Measurements from ENCODE around the gene GAS5.

The GAS5 gene

GRCh38 chr1:173867753-173868265 lies at the start of gene GAS5:
Gene GAS5 (minus strand): TSS chr1:173867989.
- TF ChIP-seq BHLHE40 (IDR thresholded peaks at IDR 0.05; ENCODE audit: borderline replicate concordance): no peak
- no peak for TF ChIP-seq SUZ12 (IDR thresholded peaks at IDR 0.05)
- no peak for TF ChIP-seq FOXM1 (IDR thresholded peaks at IDR 0.05; ENCODE audit: borderline replicate concordance)
- TF ChIP-seq CTBP1 (IDR thresholded peaks at IDR 0.05; ENCODE audit: borderline replicate concordance): no peak
- TF ChIP-seq HDGF (IDR thresholded peaks at IDR 0.05; ENCODE audit: borderline replicate concordance): 0 out of 2 replicates have a peak, but pooled peaks have one; percentile 14
- no peak for TF ChIP-seq TARDBP (IDR thresholded peaks at IDR 0.05)
- TF ChIP-seq LEF1 (IDR thresholded peaks at IDR 0.05; ENCODE audit: borderline replicate concordance): no peak
- TF ChIP-seq SP1 (IDR thresholded peaks at IDR 0.05): no peak
- TF ChIP-seq NFRKB (IDR thresholded peaks at IDR 0.05): peak; percentile 75
- TF ChIP-seq ZNF384 (IDR thresholded peaks at IDR 0.05): no peak
- TF ChIP-seq ARNT (IDR thresholded peaks at IDR 0.05): peak; percentile 47; the same call in 1 of the 2 replicates
- no peak for TF ChIP-seq FOXK2 (IDR thresholded peaks at IDR 0.05)
- TF ChIP-seq L3MBTL2 (conservative IDR thresholded peaks at IDR 0.05): peak; percentile 55; the same call in 1 of the 2 replicates
- peak; percentile 84 for TF ChIP-seq PKNOX1 (IDR thresholded peaks at IDR 0.05)
- TF ChIP-seq FOXA1 (IDR thresholded peaks at IDR 0.05): no peak
- peak; percentile 99 for TF ChIP-seq ELF4 (IDR thresholded peaks at IDR 0.05)
- CTCF ChIA-PET: no interaction called here
- peak; percentile 99 for DNase-seq (ENCODE audit: extremely low spot score)
- POLR2A ChIA-PET: interaction anchor here (0.6 to 2.4 kb wide), 20 partner anchors 8 to 931 kb away, joined by 3 to 12 read pairs (median 4); partner anchors contain the start of genes DARS2 and KLHL20

DNA sequence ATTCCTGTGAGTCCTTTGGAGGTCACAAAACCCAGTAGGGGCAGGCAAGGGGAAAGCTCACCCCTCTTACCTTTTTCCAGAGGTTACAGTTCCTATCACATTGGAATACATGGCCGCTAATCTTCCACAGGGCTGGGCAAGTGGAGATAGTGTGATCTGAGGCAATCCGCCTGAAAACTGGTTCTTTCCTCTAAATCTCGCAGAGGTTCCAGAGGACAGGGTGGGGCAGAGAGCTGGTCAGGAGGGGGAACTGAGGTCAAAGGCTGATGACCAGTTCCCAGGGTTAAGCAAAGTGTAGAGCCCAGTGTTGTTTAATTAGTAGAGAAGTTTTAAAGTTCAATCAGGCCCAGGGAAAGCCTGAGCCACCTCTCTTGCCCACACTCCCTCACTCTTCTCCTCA lies 49.4 kb upstream of the GAS5 start, which contains the start of gene SERPINC1:
SERPINC1 (minus strand) TSS at position 179 of the 400 bp plus-strand sequence; CDS start at position 111, 68 bp downstream.
- TF ChIP-seq FOXK2 (IDR thresholded peaks at IDR 0.05): no peak
- no peak for TF ChIP-seq SUZ12 (IDR thresholded peaks at IDR 0.05)
- DNase-seq (ENCODE audit: extremely low spot score): no peak
- ChIA-PET POLR2A (no interaction called here), CTCF (no interaction called here)

DNA sequence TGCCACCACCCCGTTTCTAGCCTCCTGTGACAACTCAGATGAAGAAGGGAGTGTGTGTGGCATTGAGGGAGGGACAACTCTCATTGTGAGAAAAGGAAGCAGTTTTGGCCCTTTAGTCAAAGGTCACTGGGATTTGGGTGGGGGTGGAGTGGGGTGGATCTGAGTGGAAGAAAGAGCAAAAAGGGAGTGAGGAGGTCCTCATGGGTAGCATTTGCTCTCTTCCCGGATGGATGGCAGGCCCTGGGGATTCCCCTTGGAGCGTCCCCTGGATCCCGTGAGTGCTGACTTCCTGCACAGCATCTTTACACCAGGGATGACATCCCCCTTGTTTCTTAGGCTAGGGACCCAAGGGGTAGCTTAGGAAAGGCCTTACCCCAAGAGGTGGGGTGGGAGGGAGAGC lies 48.9 kb upstream of the GAS5 start:
- no peak for DNase-seq (ENCODE audit: extremely low spot score)
- ChIA-PET POLR2A (no interaction called here), CTCF (no interaction called here)
- TF ChIP-seq ELF4 (IDR thresholded peaks at IDR 0.05): no peak
- TF ChIP-seq FOXA1 (IDR thresholded peaks at IDR 0.05): no peak
- TF ChIP-seq NFRKB (IDR thresholded peaks at IDR 0.05): no peak
- no peak for TF ChIP-seq LEF1 (IDR thresholded peaks at IDR 0.05; ENCODE audit: borderline replicate concordance)
- TF ChIP-seq ZNF384 (IDR thresholded peaks at IDR 0.05): no peak
- no peak for TF ChIP-seq FOXK2 (IDR thresholded peaks at IDR 0.05)
- TF ChIP-seq TARDBP (IDR thresholded peaks at IDR 0.05): no peak
- TF ChIP-seq CTBP1 (IDR thresholded peaks at IDR 0.05; ENCODE audit: borderline replicate concordance): no peak
- no peak for TF ChIP-seq SUZ12 (IDR thresholded peaks at IDR 0.05)
- TF ChIP-seq FOXM1 (IDR thresholded peaks at IDR 0.05; ENCODE audit: borderline replicate concordance): no peak
- no peak for TF ChIP-seq PKNOX1 (IDR thresholded peaks at IDR 0.05)
- TF ChIP-seq BHLHE40 (IDR thresholded peaks at IDR 0.05; ENCODE audit: borderline replicate concordance): no peak
- TF ChIP-seq L3MBTL2 (conservative IDR thresholded peaks at IDR 0.05): no peak
- no peak for TF ChIP-seq HDGF (IDR thresholded peaks at IDR 0.05; ENCODE audit: borderline replicate concordance)
- TF ChIP-seq ARNT (IDR thresholded peaks at IDR 0.05): no peak
- no peak for TF ChIP-seq SP1 (IDR thresholded peaks at IDR 0.05)

DNA sequence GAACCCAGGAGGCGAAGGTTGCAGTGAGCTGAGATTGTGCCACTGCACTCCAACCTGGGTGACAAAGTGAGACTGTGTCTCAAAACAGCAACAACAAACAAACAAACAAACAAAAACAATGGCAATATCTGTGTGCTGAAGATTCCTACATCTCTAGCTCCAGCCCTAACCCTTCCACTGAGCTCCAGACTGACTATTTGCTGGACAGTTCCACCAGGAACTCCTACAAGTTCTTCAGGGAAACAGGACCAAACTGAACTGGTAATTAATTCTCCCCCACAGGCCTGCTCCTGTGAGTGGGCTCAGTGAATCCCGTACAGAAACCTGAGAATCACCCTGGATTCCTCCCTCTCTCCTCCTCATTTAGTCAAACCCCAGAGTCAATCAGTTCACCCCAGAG lies 47.8 kb upstream of the GAS5 start:
- no peak for DNase-seq (ENCODE audit: extremely low spot score)
- CTCF ChIA-PET: interaction anchor here (0.9 kb wide), 1 partner anchor 14 kb away, joined by 4 read pairs; no protein-coding TSS in a partner anchor
- POLR2A ChIA-PET: interaction anchor here (1.1 kb wide), 1 partner anchor 53 kb away, joined by 3 read pairs; no protein-coding TSS in a partner anchor
- TF ChIP-seq FOXK2 (IDR thresholded peaks at IDR 0.05): no peak

DNA sequence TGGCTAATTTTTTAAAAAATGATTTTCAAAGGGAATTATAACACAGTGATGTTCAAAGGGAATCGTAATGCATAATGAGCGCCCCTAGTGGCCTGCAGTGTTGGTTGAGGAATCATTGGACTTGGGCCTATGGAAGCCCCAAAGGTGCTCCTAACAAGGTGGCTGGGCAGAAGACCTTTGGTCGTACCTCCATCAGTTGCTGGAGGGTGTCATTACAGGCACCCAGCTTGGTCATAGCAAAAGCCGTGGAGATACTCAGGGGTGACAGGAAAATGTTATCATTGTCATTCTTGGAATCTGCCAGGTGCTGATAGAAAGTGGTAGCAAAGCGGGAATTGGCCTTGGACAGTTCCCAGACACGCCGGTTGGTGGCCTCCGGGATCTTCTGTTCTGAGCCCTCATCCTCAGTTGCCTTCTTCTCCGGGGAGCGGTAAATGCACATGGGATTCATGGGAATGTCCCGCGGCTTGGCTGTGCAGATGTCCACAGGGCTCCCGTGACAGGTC lies 46.6 kb upstream of the GAS5 start:
- TF ChIP-seq LEF1 (IDR thresholded peaks at IDR 0.05; ENCODE audit: borderline replicate concordance): no peak
- no peak for TF ChIP-seq FOXK2 (IDR thresholded peaks at IDR 0.05)
- no peak for TF ChIP-seq SUZ12 (IDR thresholded peaks at IDR 0.05)
- no peak for TF ChIP-seq BHLHE40 (IDR thresholded peaks at IDR 0.05; ENCODE audit: borderline replicate concordance)
- peak; percentile 12; the same call in 1 of the 2 replicates for TF ChIP-seq FOXM1 (IDR thresholded peaks at IDR 0.05; ENCODE audit: borderline replicate concordance)
- no peak for TF ChIP-seq HDGF (IDR thresholded peaks at IDR 0.05; ENCODE audit: borderline replicate concordance)
- no peak for TF ChIP-seq ZNF384 (IDR thresholded peaks at IDR 0.05)
- ChIA-PET POLR2A (no interaction called here), CTCF (no interaction called here)
- peak; percentile 73 for DNase-seq (ENCODE audit: extremely low spot score)

- POLR2A ChIA-PET: no interaction called here
- no peak for TF ChIP-seq SP1 (IDR thresholded peaks at IDR 0.05)
- no peak for TF ChIP-seq TARDBP (IDR thresholded peaks at IDR 0.05)
- no peak for TF ChIP-seq PKNOX1 (IDR thresholded peaks at IDR 0.05)
- TF ChIP-seq FOXA1 (IDR thresholded peaks at IDR 0.05): no peak
- no peak for TF ChIP-seq BHLHE40 (IDR thresholded peaks at IDR 0.05; ENCODE audit: borderline replicate concordance)
- no peak for TF ChIP-seq ELF4 (IDR thresholded peaks at IDR 0.05)
- TF ChIP-seq HDGF (IDR thresholded peaks at IDR 0.05; ENCODE audit: borderline replicate concordance): no peak
- TF ChIP-seq CTBP1 (IDR thresholded peaks at IDR 0.05; ENCODE audit: borderline replicate concordance): no peak
- TF ChIP-seq FOXM1 (IDR thresholded peaks at IDR 0.05; ENCODE audit: borderline replicate concordance): no peak
- no peak for TF ChIP-seq NFRKB (IDR thresholded peaks at IDR 0.05)
- TF ChIP-seq L3MBTL2 (conservative IDR thresholded peaks at IDR 0.05): no peak
- no peak for TF ChIP-seq ARNT (IDR thresholded peaks at IDR 0.05)
- TF ChIP-seq SUZ12 (IDR thresholded peaks at IDR 0.05): no peak
- CTCF ChIA-PET: no interaction called here
- no peak for DNase-seq (ENCODE audit: extremely low spot score)
Observed at GRCh38 chr1:173913111-173913510, 45.3 kb upstream of the GAS5 start.

All from HEK293T (cell line).